Neural cell (in vitro differentiated cells): Measurements from ENCODE around the gene SIMC1. TPM values are rescaled to one million over a fixed set of nuclear protein-coding genes. Genes with fewer than 3 reads are reported as not detected.

Experiments used
- H2AFZ ChIP-seq: fragments of 200-600, 300-800 bp; sonication (generic), shearing (Covaris generic); 2 replicates; pipeline ENCODE4 v1.6.0; 2014; ENCODE audit warnings: low read depth, mild to moderate bottlenecking, antibody characterized with exemption, low read length, moderate library complexity
- H3F3A ChIP-seq: fragments of 200-600 bp; shearing (Covaris generic); 2 replicates; pipeline ENCODE4 v1.6.1; 2016; ENCODE audit warnings: mild to moderate bottlenecking, moderate library complexity, mixed read lengths, antibody characterized with exemption, low read length; ENCODE audit not compliant: insufficient read depth, poor library complexity, severe bottlenecking
- H3K27ac ChIP-seq: fragments of 200-600, 300-800 bp; sonication (generic), shearing (Covaris generic); 2 replicates; pipeline ENCODE4 v1.5.1; 2014; ENCODE audit warnings: mild to moderate bottlenecking, low read length, moderate library complexity
- H3K27me3 ChIP-seq: fragments of 300-800, 200-600 bp; sonication (generic), shearing (Covaris generic); 2 replicates; pipeline ENCODE4 v1.6.0; 2014; ENCODE audit warnings: mild to moderate bottlenecking, low read depth, low read length, moderate library complexity; ENCODE audit not compliant: insufficient read depth
- H3K36me3 ChIP-seq: fragments of 300-800, 200-600 bp; sonication (generic), shearing (Covaris generic); 2 replicates; pipeline ENCODE4 v1.5.1; 2014; ENCODE audit warnings: mild to moderate bottlenecking, antibody characterized with exemption, low read length, moderate library complexity; ENCODE audit not compliant: insufficient read depth
- H3K4me2 ChIP-seq: fragments of 300-800, 200-600 bp; sonication (generic), shearing (Covaris generic); 2 replicates; pipeline ENCODE4 v1.6.0; 2014; ENCODE audit warnings: mild to moderate bottlenecking, low read length
- H3K4me3 ChIP-seq: fragments of 300-800, 200-600 bp; sonication (generic), shearing (Covaris generic); 2 replicates; pipeline ENCODE4 v1.5.1; 2014; ENCODE audit warnings: mild to moderate bottlenecking, low read length, moderate library complexity
- H3K79me2 ChIP-seq: fragments of 200-600 bp; shearing (Covaris generic); replicated peaks from 2 replicates; pipeline ENCODE4 v1.6.0; 2014; ENCODE audit warnings: mild to moderate bottlenecking, low read length, moderate library complexity; ENCODE audit not compliant: insufficient read depth
- H3K9ac ChIP-seq: fragments of 300-800, 200-600 bp; sonication (generic), shearing (Covaris generic); 2 replicates; pipeline ENCODE4 v1.6.1; 2016; ENCODE audit warnings: mild to moderate bottlenecking, low read length, mixed read lengths
- H3K9me2 ChIP-seq: fragments of 200-600 bp; shearing (Covaris generic); 2 replicates; pipeline ENCODE4 v1.6.1; 2016; ENCODE audit warnings: mild to moderate bottlenecking, low read length, mixed read lengths; ENCODE audit not compliant: insufficient read depth
- H3K9me3 ChIP-seq: fragments of 200-600, 300-800 bp; sonication (generic), shearing (Covaris generic); 2 replicates; pipeline ENCODE4 v1.6.1; 2016; ENCODE audit warnings: mild to moderate bottlenecking, mixed run types, low read length, moderate library complexity, mixed read lengths
- H4K20me1 ChIP-seq: fragments of 200-600 bp; shearing (Covaris generic); 2 replicates; pipeline ENCODE4 v1.6.1; 2016; ENCODE audit warnings: mild to moderate bottlenecking, mixed run types; ENCODE audit not compliant: insufficient read depth
- CTCF ChIP-seq: fragments of 450-650 bp; IDR thresholded peaks from 2 replicates; pipeline ENCODE4 v1.5.1; 2014; ENCODE audit warnings: antibody characterized with exemption, mild to moderate bottlenecking, moderate library complexity; ENCODE audit not compliant: poor library complexity, severe bottlenecking
- EP300 ChIP-seq: fragments of 450-650 bp; conservative IDR thresholded peaks from 2 replicates; pipeline ENCODE4 v1.6.1; 2014; ENCODE audit warnings: antibody characterized with exemption, mild to moderate bottlenecking, moderate library complexity; ENCODE audit not compliant: poor library complexity, severe bottlenecking
- EZH2 ChIP-seq: fragments of 200-600, 300-800 bp; shearing (Covaris generic), sonication (generic); IDR thresholded peaks from 2 replicates; pipeline ENCODE4 v1.6.1; 2014; ENCODE audit warnings: antibody characterized with exemption, low read length, borderline replicate concordance, mild to moderate bottlenecking; ENCODE audit not compliant: insufficient read depth, poor library complexity, severe bottlenecking
- MXI1 ChIP-seq: fragments of 450-650 bp; conservative IDR thresholded peaks from 2 replicates; pipeline ENCODE4 v1.6.1; 2014; ENCODE audit warnings: antibody characterized with exemption, mild to moderate bottlenecking; ENCODE audit not compliant: poor library complexity, severe bottlenecking
- POLR2AphosphoS5 ChIP-seq: IDR thresholded peaks from 2 replicates; pipeline ENCODE4 v1.6.1; 2012
- RAD21 ChIP-seq: fragments of 450-650 bp; conservative IDR thresholded peaks from 2 replicates; pipeline ENCODE4 v1.6.1; 2014; ENCODE audit warnings: antibody characterized with exemption, mild to moderate bottlenecking, moderate library complexity
- REST ChIP-seq: IDR thresholded peaks from 2 replicates; pipeline ENCODE4 v1.6.1; 2012; ENCODE audit warnings: borderline replicate concordance
- SMC3 ChIP-seq: fragments of 450-650 bp; conservative IDR thresholded peaks from 2 replicates; pipeline ENCODE4 v1.6.1; 2014; ENCODE audit warnings: antibody characterized with exemption, mild to moderate bottlenecking, moderate library complexity; ENCODE audit not compliant: poor library complexity
- TAF1 ChIP-seq: IDR thresholded peaks from 2 replicates; pipeline ENCODE4 v1.6.1; 2012; ENCODE audit warnings: low read depth
- polyA plus RNA-seq: library from polyadenylated mRNA; depleted of rRNA; stranded (reverse); fragments of >200 nt; gene quantifications from 2 replicates; pipeline ENCODE4 v1.2.3, GENCODE V29; 2014

The SIMC1 gene
- polyA plus RNA-seq, 1 donor from 2014 or later: 20.7 TPM

GRCh38 chr5:176339304-176339703, 101.1 kb downstream of the SIMC1 start:
- TF ChIP-seq CTCF (no peak), POLR2AphosphoS5 (no peak), MXI1 (no peak), EZH2 (no peak), EP300 (no peak), TAF1 (no peak), SMC3 (no peak), REST (no peak), RAD21 (no peak)
- no peak overlapping the region for H2AFZ ChIP-seq
- no peaks in the 10 kb centered on the region for H3K27me3 ChIP-seq
- no peaks in the 10 kb centered on the region for H3F3A ChIP-seq
- no peaks in the 10 kb centered on the region for H4K20me1 ChIP-seq
- no peaks in the 10 kb centered on the region for H3K9me2 ChIP-seq
- no peak overlapping the region for H3K4me3 ChIP-seq
- no peak overlapping the region for H3K9ac ChIP-seq
- H3K27ac ChIP-seq: no peak overlapping the region
- no peaks in the 10 kb centered on the region for H3K9me3 ChIP-seq
- no peaks in the 10 kb centered on the region for H3K79me2 ChIP-seq
- peaks cover 8% of the 10 kb centered on the region for H3K36me3 ChIP-seq
- H3K4me2 ChIP-seq: no peak overlapping the region

GRCh38 chr5:176341325-176342157, 103.3 kb downstream of the SIMC1 start:
- H3K27me3 ChIP-seq: no peaks in the 10 kb centered on the region
- no peaks in the 10 kb centered on the region for H3F3A ChIP-seq
- H3K36me3 ChIP-seq: peaks cover 8% of the 10 kb centered on the region
- no peak overlapping the region for H3K4me3 ChIP-seq
- H3K4me2 ChIP-seq: no peak overlapping the region
- H2AFZ ChIP-seq: no peak overlapping the region
- no peak overlapping the region for H3K27ac ChIP-seq
- H3K9ac ChIP-seq: no peak overlapping the region
- no peaks in the 10 kb centered on the region for H3K79me2 ChIP-seq
- H4K20me1 ChIP-seq: no peaks in the 10 kb centered on the region
- H3K9me3 ChIP-seq: no peaks in the 10 kb centered on the region
- no peaks in the 10 kb centered on the region for H3K9me2 ChIP-seq
- TF ChIP-seq POLR2AphosphoS5: no peak
